ENCODE results near the gene TMEM253. TPM values are rescaled to one million over a fixed set of nuclear protein-coding genes. Genes with fewer than 3 reads are reported as not detected.

TMEM253 gene
- total and polyA plus RNA-seq, 2 experiments from 2014 or later = 0.59 to 0.95 TPM

DNA sequence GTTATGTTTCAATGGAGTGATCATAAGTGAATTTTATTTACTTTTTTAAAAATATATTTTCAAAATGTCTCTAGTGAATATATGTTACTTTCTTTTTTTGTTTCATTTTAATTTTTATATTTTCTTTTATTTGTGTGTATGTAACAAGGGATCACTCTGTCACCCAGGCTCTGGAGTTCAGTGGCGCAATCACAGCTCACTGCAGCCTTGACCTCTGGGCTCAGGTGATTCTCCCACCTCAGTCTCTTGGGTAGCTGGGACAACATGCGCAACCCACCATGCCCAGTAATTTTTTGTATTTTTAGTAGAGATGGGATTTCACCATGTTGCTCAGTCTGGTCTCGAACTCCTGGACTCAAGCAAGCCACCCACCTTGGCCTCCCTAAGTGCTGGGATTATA, 18.1 kb downstream of the TMEM253 start:
- peaks cover 4% of the 10 kb centered on the region; the same call in 2 of the 3 replicates for H3K4me1 Mint-ChIP-seq
- H3K4me3 Mint-ChIP-seq = no peak overlapping the region
- Histone ChIP-seq H3F3A (replicated peaks; ENCODE audit: low read depth) (no peaks in the 10 kb centered on the region), H4K20me1 (replicated peaks; ENCODE audit: insufficient read depth) (no peaks in the 10 kb centered on the region), H2AFZ (no peak overlapping the region), H3K27me3 (ENCODE audit: insufficient read depth) (no peaks in the 10 kb centered on the region), H3K4me3 (no peak overlapping the region), H3K4me1 (ENCODE audit: insufficient read depth) (no peaks in the 10 kb centered on the region; the same call in 1 of the 2 replicates), H3K36me3 (ENCODE audit: insufficient read depth) (no peaks in the 10 kb centered on the region), H3K79me2 (replicated peaks; ENCODE audit: insufficient read depth) (no peaks in the 10 kb centered on the region), H3K9me2 (ENCODE audit: insufficient read depth) (no peaks in the 10 kb centered on the region), H3K4me2 (no peak overlapping the region), H3K27ac (ENCODE audit: low read depth) (no peak overlapping the region)
- no peak overlapping the region for H3K27ac Mint-ChIP-seq
- no peaks in the 10 kb centered on the region for H3K9me3 Mint-ChIP-seq
- no peaks in the 10 kb centered on the region for H3K36me3 Mint-ChIP-seq (ENCODE audit: low read depth)
- peaks cover 4% of the 10 kb centered on the region for H3K27me3 Mint-ChIP-seq (ENCODE audit: insufficient read depth, low read depth, poor library complexity)
- no peak for ATAC-seq
- no peak for DNase-seq (ENCODE audit: low spot score)
- TF ChIP-seq, protein P1, sequence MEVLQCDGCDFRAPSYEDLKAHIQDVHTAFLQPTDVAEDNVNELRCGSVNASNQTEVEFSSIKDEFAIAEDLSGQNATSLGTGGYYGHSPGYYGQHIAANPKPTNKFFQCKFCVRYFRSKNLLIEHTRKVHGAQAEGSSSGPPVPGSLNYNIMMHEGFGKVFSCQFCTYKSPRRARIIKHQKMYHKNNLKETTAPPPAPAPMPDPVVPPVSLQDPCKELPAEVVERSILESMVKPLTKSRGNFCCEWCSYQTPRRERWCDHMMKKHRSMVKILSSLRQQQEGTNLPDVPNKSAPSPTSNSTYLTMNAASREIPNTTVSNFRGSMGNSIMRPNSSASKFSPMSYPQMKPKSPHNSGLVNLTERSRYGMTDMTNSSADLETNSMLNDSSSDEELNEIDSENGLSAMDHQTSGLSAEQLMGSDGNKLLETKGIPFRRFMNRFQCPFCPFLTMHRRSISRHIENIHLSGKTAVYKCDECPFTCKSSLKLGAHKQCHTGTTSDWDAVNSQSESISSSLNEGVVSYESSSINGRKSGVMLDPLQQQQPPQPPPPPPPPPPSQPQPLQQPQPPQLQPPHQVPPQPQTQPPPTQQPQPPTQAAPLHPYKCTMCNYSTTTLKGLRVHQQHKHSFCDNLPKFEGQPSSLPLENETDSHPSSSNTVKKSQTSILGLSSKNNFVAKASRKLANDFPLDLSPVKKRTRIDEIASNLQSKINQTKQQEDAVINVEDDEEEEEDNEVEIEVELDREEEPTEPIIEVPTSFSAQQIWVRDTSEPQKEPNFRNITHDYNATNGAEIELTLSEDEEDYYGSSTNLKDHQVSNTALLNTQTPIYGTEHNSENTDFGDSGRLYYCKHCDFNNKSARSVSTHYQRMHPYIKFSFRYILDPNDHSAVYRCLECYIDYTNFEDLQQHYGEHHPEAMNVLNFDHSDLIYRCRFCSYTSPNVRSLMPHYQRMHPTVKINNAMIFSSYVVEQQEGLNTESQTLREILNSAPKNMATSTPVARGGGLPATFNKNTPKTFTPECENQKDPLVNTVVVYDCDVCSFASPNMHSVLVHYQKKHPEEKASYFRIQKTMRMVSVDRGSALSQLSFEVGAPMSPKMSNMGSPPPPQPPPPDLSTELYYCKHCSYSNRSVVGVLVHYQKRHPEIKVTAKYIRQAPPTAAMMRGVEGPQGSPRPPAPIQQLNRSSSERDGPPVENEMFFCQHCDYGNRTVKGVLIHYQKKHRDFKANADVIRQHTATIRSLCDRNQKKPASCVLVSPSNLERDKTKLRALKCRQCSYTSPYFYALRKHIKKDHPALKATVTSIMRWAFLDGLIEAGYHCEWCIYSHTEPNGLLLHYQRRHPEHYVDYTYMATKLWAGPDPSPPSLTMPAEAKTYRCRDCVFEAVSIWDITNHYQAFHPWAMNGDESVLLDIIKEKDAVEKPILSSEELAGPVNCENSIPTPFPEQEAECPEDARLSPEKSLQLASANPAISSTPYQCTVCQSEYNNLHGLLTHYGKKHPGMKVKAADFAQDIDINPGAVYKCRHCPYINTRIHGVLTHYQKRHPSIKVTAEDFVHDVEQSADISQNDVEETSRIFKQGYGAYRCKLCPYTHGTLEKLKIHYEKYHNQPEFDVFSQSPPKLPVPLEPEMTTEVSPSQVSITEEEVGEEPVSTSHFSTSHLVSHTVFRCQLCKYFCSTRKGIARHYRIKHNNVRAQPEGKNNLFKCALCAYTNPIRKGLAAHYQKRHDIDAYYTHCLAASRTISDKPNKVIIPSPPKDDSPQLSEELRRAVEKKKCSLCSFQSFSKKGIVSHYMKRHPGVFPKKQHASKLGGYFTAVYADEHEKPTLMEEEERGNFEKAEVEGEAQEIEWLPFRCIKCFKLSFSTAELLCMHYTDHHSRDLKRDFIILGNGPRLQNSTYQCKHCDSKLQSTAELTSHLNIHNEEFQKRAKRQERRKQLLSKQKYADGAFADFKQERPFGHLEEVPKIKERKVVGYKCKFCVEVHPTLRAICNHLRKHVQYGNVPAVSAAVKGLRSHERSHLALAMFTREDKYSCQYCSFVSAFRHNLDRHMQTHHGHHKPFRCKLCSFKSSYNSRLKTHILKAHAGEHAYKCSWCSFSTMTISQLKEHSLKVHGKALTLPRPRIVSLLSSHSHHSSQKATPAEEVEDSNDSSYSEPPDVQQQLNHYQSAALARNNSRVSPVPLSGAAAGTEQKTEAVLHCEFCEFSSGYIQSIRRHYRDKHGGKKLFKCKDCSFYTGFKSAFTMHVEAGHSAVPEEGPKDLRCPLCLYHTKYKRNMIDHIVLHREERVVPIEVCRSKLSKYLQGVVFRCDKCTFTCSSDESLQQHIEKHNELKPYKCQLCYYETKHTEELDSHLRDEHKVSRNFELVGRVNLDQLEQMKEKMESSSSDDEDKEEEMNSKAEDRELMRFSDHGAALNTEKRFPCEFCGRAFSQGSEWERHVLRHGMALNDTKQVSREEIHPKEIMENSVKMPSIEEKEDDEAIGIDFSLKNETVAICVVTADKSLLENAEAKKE (CRISPR knock-in tag; IDR thresholded peaks at IDR 0.05) = no peak
- TF ChIP-seq EZH2 (IDR thresholded peaks at IDR 0.05; ENCODE audit: low read depth, unreplicated experiment) (no peak), EZH2phosphoT487 (IDR thresholded peaks at IDR 0.05; ENCODE audit: unreplicated experiment) (no peak), JUNB (IDR thresholded peaks at IDR 0.05; ENCODE audit: unreplicated experiment) (no peak), STAT1 (IDR thresholded peaks at IDR 0.05; ENCODE audit: unreplicated experiment) (no peak), CREB1 (CRISPR knock-in tag; IDR thresholded peaks at IDR 0.05; ENCODE audit: low read depth) (no peak), ZNF114 (CRISPR knock-in tag; IDR thresholded peaks at IDR 0.05) (no peak), ZNF331 (CRISPR knock-in tag; IDR thresholded peaks at IDR 0.05; ENCODE audit: low read depth) (no peak)

Data from GM23338 (cell line).